ENCODE measurements around the gene ZNF778. TPM values are rescaled to one million over a fixed set of nuclear protein-coding genes. Genes with fewer than 3 reads are reported as not detected.

Gene ZNF778
- total and polyA plus RNA-seq, 10 of the 15 experiments (the other 5 are each of a cell fraction or from before 2014, with no cell fraction given): 0.20 to 9.7 (median 4.1) TPM

- FAIRE-seq (no peak), DNase-seq (ENCODE audit: low read depth, low spot score) (no peak), ATAC-seq (no peak)
- no TSS peak for BruUV-seq (replicated peaks)
- no peak overlapping the region for H3K4me2 ChIP-seq (ENCODE audit: control insufficient read depth, insufficient read depth)
- intact Hi-C loops (cut with micrococcal nuclease; ENCODE audit: unreplicated experiment) (loop anchor here (2.0 kb wide), 1 partner anchor 21 kb away; no protein-coding TSS in a partner anchor), in situ Hi-C loops (cut with MboI) (no loop called here)
- no peak overlapping the region for H3K9ac ChIP-seq (ENCODE audit: control insufficient read depth, insufficient read depth, low read length)
- POLR2A ChIA-PET: no interaction called here
- no peaks in the 10 kb centered on the region for H3K36me3 ChIP-seq (ENCODE audit: control insufficient read depth in 2 of 2, insufficient read depth in 2 of 2, low read length in 1 of 2)
- WGBS (ENCODE audit: insufficient coverage, insufficient replicate concordance, low lambda C conversion rate, missing lambda C conversion rate): 58% methylated on average over 11 of the region's 11 CpGs
- peaks cover 0 to 8% of the 10 kb centered on the region in 2 experiments; a peak in 3 of 4 replicates for H3K27me3 ChIP-seq (replicated peaks in 1 of 2; ENCODE audit: control insufficient read depth in 2 of 2, insufficient read depth in 2 of 2, low read length in 1 of 2)
- no peak for TF ChIP-seq TARDBP (IDR thresholded peaks at IDR 0.05; ENCODE audit: borderline replicate concordance)
- TF ChIP-seq ZNF217 (IDR thresholded peaks at IDR 0.05): no peak
- no peak for TF ChIP-seq SUZ12 (IDR thresholded peaks at IDR 0.05; ENCODE audit: unreplicated experiment)
- TF ChIP-seq MEF2A (IDR thresholded peaks at IDR 0.05; ENCODE audit: insufficient read depth, low read depth, low read length): no peak
- TF ChIP-seq, protein P1, sequence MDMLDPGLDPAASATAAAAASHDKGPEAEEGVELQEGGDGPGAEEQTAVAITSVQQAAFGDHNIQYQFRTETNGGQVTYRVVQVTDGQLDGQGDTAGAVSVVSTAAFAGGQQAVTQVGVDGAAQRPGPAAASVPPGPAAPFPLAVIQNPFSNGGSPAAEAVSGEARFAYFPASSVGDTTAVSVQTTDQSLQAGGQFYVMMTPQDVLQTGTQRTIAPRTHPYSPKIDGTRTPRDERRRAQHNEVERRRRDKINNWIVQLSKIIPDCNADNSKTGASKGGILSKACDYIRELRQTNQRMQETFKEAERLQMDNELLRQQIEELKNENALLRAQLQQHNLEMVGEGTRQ (IDR thresholded peaks at IDR 0.05; ENCODE audit: borderline replicate concordance, low read depth, low read length): no peak
- no peak for TF ChIP-seq ZBED1 (IDR thresholded peaks at IDR 0.05; ENCODE audit: borderline replicate concordance)
- TF ChIP-seq, protein P2, sequence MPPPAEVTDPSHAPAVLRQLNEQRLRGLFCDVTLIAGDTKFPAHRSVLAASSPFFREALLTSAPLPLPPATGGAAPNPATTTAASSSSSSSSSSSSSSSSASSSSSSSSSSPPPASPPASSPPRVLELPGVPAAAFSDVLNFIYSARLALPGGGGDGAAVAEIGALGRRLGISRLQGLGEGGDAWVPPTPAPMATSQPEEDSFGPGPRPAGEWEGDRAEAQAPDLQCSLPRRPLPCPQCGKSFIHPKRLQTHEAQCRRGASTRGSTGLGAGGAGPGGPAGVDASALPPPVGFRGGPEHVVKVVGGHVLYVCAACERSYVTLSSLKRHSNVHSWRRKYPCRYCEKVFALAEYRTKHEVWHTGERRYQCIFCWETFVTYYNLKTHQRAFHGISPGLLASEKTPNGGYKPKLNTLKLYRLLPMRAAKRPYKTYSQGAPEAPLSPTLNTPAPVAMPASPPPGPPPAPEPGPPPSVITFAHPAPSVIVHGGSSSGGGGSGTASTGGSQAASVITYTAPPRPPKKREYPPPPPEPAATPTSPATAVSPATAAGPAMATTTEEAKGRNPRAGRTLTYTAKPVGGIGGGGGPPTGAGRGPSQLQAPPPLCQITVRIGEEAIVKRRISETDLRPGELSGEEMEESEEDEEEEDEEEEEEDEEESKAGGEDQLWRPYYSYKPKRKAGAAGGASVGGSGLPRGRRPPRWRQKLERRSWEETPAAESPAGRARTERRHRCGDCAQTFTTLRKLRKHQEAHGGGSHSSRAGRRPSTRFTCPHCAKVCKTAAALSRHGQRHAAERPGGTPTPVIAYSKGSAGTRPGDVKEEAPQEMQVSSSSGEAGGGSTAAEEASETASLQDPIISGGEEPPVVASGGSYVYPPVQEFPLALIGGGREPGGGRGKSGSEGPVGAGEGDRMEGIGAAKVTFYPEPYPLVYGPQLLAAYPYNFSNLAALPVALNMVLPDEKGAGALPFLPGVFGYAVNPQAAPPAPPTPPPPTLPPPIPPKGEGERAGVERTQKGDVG (CRISPR knock-in tag; IDR thresholded peaks at IDR 0.05): no peak
- TF ChIP-seq JUNB (IDR thresholded peaks at IDR 0.05): no peak
- no peak overlapping the region for H3K4me3 ChIP-seq
- no peaks in the 10 kb centered on the region for H3K79me2 ChIP-seq (ENCODE audit: control insufficient read depth, insufficient read depth, low read length)
- H3K27ac ChIP-seq (ENCODE audit: control insufficient read depth, insufficient read depth): no peak overlapping the region
- SMC1A ChIA-PET (ENCODE audit: uncharacterized antibody, unreplicated experiment): no interaction called here
- RAD21 ChIA-PET (ENCODE audit: unreplicated experiment): no interaction called here
- H3K9me3 ChIP-seq (replicated peaks; ENCODE audit: control insufficient read depth, insufficient read depth, low read length): no peaks in the 10 kb centered on the region
- peaks cover 5% of the 10 kb centered on the region for H3K4me1 ChIP-seq (ENCODE audit: control insufficient read depth, insufficient read depth, low read length)
- H4K20me1 ChIP-seq (ENCODE audit: control insufficient read depth, insufficient read depth): no peaks in the 10 kb centered on the region; the same call in 1 of the 2 replicates
- CTCF ChIA-PET: no interaction called here
- no peak overlapping the region for H2AFZ ChIP-seq (ENCODE audit: control insufficient read depth, low read depth, low read length)
These were observed 45.4 kb upstream of the ZNF778 start for GRCh38 chr16:89172171-89172527.

All from GM12878 (cell line).